Loucy (cell line): ENCODE measurements around the gene SCFD1.

Experiments
- CTCF ChIP-seq: fragments of 200-600 bp; sonication (generic); conservative IDR thresholded peaks from 2 replicates; pipeline ENCODE4 v1.5.1; 2014; ENCODE audit warnings: mild to moderate bottlenecking, antibody characterized with exemption, low read length
- EZH2phosphoT487 ChIP-seq: fragments of 200-600 bp; IDR thresholded peaks from 2 replicates; pipeline ENCODE4 v1.6.1; 2018; ENCODE audit warnings: antibody characterized with exemption, mild to moderate bottlenecking, moderate library complexity, borderline replicate concordance

- no peak for TF ChIP-seq EZH2phosphoT487
- TF ChIP-seq CTCF: no peak
Measured at GRCh38 chr14:30651937-30652336, 29.8 kb downstream of the SCFD1 start.
